M059J (cell line): ENCODE measurements around the gene MAPK11. TPM values are rescaled to one million over a fixed set of nuclear protein-coding genes. Genes with fewer than 3 reads are reported as not detected.
"Not testable (repeated sequence)": the region's sequence is repeated elsewhere in the genome, so short reads cannot be mapped to it uniquely, and the experiment has no call there.

Experiments
- DNase-seq: peaks from one replicate; pipeline ENCODE4 v3.0.0-alpha.2; 2012; ENCODE audit warnings: low read depth
- total RNA-seq: library from RNA; depleted of rRNA; stranded (reverse); fragments of >200 nt; shearing (Covaris generic); gene quantifications from 2 replicates; pipeline ENCODE4 v1.2.3, GENCODE V29; 2014

Gene MAPK11
- total RNA-seq, 1 experiment from 2014 or later = 1.7 TPM

DNA sequence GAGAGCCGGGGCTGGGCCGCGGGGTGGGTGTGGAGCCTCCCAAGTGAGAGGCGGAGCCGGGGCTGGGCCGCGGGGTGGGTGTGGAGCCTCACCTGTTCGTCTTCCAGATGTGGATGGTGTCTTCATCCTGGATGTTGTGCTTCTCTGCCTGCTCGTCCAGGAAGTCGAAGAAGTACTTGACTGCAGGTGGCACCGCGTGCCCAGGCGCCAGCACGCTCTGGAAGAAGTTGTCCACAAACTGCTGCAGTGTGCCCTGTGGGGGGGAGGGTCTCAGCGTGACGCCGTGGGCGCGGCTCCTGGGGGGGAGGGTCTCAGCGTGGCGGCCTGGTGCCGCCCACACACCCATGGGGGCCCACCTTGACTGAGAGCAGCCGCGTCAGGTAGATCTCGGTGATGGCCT lies 7.6 kb upstream of the MAPK11 start:
- no peak for DNase-seq

DNA sequence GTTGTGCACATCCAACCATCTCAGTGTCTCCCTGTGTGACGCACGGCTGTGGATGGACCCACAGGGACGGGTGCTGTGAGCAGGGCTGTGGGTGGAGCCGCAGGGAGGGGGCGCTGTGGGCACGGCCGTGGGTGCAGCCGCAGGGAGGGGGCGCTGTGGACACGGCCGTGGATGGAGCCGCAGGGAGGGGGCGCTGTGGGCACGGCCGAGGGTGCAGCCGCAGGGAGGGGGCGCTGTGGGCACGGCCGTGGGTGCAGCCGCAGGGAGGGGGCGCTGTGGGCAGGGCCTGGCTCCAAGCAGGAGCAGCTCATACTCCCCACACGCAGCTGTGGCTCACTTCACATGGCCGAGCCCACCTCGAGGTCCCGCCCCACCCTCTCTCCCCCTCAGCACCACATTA lies 6.0 kb upstream of the MAPK11 start:
- no peak for DNase-seq

DNA sequence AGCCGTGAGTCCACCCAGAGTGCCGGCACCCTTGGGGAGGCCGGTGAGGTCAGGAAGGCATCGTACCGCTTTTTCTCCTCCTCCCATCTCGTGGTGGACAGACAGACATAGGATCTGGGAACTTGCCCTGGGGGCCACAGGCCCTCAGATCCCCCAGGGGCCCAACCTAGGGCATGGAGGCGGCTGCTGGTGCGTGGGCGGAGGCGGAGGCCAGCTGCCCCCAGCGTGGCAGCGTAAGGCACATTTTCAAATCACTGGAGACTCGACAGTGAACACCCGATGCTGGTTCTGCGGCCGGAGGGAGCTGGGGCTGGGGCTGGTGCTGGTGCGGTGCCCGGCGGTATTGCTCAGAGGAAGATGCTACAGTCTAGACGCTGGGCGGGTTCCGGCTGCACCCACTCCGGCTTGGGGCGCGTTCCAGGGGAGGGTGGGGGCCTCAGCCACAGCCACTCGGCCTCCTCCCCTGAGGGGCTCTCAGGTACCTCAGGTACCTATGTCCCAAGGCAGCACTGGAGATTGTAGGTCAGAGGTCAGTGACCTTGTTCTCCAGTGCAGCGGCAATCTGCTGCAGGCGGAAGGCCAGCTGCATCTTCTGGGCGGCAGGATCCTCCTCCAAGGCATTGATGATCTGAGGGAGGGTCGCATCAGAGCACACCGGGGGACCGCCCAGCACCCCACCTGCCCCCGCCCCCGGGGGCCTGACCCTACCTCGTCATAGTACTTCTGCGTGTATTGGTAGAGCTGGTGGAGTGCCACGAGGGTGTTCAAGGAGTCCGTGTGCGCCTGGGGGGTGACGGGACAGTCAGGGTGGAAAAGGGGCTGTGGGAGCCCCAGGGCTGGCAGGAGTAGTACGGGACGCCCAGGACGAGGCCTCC lies 5.2 kb upstream of the MAPK11 start:
- DNase-seq = no peak

DNA sequence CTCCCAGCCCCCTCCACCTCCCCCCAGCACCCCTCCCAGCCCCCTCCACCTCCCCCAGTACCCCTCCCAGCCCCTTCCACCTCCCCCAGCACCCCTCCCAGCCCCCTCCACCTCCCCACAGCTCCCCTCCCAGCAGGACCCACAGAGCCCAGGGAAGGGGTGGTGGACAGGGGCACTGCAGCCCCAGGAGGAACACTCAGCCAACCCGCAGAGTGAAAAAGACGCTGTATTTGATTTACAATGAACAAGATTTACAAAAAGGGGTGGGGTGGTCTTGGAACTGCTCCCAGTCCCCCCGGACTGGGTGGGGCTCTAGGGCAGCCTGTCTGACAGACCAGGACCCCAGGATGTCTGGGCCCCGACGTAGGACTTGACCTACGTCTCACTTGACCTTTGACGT lies 4.6 kb upstream of the MAPK11 start:
- DNase-seq = no peak

DNA sequence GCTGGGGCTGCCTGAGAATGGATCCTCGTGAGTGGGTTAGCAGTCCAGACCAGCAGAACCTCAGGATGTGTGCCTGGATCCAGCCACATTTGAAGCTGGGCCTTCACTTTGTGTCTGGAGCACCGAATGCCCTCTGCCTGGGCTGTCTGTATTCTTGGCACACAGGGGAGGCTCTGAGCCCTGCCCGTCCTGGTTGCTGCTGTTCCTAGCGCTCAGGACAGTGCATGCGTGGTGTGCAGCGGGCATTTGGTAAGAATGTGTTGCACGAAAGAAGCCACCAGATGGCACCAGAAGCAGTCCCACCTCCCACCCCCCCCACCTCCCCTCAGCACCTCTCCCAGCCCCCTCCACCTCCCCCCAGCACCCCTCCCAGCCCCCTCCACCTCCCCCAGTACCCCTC lies 4.1 kb upstream of the MAPK11 start:
- peak; percentile 55 for DNase-seq

DNA sequence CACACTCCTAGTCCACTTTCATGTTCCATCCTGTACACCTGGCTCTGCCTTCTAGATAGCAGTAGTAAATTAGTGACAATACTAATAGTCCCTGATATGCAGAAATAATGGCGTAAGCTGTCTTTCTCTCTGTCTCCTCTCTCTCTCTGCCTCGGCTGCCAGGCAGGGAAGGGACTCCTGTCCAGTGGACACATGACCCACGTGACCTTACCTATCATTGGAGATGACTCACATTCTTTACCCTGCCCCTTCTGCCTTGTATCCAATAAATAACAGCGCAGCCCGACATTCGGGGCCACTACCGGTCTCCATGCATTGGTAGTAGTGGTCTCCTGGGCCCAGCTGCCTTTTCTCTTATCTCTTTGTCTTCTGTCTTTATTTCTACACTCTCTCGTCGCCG lies 3.6 kb upstream of the MAPK11 start:
- DNase-seq = not testable (repeated sequence)

DNA sequence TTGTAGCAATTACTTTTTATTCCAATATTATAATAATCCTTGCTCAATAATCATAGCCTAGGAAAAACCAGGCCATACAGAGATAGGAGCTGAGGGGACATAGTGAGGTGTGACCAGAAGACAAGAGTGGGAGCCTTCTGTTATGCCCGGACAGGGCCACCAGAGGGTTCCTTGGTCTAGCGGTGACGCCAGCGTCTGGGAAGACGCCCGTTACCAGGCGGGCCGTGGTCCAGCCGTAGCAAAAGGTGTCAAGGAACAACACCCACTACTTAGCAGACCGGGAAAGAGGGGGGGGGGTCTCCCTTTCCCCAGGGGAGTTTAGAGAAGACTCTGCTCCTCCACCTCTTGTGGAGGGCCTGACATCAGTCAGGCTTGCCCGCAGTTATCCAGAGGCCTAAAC lies 3.2 kb upstream of the MAPK11 start:
- not testable (repeated sequence) for DNase-seq

DNA sequence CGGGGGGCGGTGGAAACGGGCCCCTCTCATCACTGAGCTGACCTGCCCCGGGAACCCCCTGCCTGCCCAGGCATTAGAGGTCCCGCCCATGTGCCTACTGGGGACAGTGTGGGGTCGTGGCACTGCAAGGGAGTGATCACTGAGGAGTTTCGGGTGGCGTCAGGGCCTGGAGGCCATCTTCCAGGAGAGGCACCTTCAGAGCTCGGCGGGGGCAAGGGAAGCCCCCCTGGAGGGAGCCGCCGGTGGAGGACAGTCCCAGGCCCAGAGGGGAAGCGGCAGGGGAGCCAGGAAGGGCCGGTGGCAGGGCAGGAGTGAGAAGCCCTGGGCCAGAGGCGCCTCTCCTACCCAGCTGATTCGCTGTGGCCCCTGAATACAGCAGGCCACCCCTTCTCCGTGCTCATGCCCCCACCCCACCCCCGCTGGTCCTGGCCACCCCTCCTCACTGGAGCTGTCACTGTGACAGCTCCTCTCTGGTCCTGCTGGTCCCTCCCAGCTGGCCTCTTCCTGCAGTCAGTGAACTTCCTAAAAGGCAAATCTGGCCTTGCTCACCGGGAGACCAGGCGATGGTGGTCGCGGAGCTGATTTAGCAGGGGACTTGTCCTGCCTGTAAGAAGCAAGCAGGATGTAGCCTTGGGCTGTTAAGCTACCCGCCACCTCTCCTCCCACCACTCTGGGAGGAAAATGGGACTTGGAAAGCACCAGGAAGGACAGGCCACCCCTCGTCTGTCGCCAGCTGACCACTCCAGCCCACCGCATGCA lies 2.0 kb upstream of the MAPK11 start:
- peak; percentile 46 for DNase-seq

DNA sequence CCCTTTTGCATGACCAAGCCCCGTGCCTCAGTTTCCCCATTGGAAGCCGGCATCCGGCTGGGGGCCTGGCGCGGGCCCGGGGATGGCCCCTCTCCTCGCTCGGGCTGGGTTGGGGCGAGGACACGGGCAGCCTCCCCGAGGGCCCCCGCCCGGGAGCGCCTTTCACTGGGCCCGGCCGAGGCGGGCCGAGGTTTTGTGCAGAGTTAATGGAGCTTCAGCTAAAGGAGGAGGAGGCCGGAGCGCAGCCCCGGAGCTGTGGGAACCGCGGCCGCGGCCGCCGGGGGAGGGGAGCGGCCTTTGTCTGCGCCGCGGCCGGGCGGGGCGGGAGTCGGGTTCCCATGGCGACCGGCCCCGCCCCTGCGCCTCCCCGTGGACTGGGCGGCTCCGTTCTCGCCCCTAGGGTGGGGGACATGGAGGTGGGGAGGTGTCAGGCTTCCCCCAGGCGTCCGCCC lies 1.4 kb upstream of the MAPK11 start:
- DNase-seq = peak; percentile 42

DNA sequence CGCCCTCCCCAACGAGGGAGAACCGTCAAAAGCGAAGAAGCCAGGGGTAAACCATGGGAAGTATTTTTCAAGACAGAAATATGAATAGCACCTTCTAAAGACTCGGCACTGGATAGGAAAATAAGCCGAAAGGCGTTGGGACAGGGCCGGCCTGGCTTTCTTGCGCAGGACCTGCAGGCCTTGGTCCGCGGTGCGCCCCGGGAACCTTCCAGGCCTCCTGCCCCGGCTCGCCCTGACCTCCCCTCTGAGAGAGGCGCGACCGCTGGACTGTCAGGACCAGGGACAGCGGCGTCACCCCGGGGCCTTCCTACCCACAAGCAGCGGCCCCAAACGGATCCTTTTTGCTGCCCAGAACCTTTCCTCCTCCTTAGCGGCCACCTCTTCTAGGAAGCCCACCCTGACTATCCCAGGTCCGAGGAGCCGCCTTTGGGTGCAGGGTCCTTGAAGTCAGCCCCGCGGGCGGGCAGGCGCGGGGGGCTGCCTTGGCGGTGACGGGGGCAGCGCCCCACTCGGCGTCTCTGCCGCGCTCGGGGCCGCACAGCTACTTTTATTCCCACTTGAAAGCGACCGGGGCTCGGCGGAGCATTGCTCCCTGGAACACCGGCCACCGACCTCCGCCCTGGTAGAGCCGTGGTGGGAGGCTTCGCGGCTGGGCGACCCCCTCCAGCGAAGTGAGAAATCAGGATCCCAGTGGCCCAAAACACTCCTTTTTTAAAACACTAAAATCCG lies 650 bp upstream of the MAPK11 start:
- DNase-seq = peak; percentile 67

DNA sequence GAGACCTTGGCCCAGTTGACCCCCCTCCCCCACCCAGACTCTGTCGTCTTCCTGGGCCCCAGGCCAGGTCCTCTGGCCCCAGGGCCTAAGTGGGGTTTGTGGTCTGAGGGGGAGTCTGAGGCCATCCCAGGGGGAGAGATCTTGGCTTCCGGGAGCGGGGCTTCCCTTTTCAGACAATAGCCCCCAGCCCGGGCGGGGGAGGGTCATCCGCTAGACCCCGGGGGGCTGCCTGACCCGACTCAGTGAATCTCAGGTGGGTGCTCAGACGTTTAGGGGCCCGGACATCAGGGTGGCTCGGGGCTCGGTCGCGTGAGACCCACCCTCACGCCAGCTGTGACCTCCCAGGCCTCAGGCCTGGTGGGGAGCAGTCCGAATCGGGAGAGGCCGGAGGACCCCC lies 609 bp downstream of the MAPK11 start:
- no peak for DNase-seq

DNA sequence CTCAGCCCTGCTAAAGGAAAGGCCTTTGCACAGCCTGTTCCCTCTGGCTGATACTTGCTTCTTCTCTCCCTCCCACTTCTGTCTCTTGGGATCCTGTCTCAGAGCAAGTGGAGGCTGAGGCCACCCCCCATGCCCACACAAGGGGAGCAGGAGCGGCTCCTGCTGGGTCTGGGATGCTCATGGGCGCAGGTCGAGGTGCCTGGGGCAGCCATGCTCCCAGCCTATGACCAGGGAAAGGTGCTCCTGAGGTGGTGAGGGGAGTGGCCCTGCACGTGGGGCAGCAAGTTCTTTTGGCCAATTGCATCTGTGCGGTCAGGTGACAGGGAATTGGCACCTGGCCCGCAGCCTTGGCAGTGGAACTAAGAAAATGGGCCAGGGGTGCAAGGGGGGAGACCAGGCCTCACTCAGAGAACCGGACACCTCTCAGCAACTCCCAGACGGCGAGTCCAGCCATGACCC lies 1.5 kb downstream of the MAPK11 start:
- no peak for DNase-seq

DNA sequence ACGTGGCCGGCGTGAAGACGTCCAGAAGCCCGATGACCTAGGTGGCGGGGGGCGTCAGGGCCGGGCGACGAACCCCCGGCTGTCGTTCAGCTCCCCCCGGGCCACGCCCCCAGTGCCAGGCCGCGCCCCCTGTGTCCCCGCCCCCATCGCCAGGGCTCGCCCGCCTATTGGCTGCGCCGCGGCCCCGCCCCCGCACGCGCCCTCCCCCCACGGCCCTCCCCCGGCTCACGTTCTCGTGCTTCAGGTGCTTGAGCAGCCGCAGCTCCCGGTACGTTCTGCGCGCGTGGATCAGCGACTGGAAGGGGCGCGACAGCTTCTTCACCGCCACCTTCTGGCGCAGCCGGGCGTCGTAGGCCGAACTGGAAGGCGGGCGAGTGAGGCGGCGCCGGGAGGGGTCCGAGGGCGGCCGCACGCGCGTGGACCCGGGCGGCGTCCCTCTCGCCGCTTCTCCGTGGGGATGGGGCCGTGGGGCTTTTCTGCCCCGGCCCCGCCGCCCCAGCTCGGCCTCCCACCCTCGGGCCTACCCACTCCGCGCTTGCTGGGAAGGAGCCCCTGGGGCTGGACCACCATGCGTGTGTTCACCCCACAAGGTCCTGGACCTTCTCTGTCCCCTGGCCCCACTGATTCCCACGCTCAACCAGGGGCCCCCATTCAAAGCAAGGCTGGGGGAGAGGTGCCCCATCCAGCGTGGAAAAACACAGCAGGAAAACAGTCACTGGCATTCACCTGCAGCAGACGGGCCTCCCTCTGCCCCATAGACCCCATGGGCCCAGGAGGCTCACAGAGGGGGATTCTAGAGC lies 2.4 kb downstream of the MAPK11 start:
- DNase-seq = no peak

DNA sequence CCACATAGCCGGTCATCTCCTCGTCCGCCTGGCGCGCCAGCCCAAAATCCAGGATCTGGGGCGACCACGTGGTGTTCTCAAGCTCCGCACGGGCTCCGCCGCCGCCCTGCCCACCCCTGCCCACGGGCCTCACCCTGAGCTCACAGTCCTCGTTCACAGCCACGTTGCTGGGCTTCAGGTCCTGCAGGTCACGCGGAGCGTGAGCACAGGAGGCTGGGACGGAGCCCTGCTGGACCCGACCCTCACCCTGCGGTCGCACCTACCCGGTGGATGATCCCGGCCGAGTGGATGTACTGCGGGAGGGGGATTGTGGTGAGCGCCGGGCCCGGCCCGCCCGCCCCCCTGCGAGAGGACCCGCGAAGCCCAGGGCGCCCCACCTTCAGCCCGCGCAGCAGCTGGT lies 3.2 kb downstream of the MAPK11 start:
- DNase-seq = no peak

DNA sequence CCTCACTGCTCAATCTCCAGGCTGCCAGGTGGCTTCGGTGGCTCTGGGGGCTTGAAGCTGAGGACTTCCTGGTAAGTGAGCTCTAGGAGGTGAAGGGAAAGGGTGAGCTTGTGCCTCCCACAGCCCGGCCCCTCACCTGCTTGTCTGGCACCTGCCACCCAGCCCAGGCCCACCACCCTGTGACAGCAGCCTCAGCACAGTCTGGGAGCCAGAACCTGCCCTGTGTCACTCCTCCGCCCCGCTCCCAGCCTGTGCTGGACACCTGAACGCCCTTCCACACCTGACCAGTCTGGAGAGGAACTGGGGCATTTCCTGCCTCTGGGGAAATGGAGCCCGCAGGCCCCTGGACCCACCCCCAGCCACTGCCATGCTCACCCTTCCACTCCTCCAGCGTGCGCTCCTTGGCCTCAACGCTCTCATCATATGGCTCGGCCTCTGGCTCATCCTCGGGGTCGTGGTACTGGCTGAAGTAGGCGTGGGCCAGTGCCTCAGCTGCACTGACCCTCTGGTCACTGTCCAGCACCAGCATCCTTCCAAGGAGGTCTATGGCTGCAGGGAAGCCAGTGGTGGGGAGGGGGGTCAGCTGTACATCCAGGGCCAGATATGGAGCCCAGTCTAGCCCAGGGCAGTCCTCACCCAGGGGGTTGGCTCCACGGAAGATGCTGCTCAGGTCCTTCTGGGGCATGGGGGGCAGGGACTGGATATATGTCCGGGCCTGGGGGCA lies 5.1 kb downstream of the MAPK11 start:
- no peak for DNase-seq

DNA sequence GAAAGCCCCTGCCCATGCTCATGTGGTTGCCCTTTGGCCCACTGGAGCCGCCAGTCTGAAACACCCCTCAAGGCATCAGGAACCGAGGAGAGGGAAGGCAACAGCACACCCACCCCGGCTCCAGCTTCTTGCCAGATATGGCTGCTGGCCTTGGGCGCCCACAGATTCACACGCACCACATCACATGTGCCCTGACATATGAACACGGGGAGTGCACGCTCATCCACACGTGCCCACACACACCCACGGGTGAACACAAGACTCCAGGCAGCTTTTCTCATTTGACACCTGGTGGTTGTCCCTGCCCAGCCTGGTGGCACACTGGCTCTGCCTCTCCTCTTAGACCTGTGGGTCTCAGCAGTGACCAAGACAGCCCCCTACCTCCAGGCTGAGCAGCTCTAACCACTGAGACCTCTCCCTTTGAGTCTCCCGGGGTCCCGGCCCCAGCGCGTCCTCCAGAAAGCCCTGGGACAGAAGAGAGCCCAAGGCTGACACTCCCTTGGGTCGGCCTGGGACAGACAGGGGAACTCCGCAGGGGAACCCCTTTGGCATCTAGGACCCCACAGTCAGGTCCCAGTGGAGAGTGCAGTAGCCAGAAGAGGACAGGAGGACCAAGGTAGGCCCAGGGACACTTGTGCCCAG lies 6.0 kb downstream of the MAPK11 start:
- DNase-seq = no peak

DNA sequence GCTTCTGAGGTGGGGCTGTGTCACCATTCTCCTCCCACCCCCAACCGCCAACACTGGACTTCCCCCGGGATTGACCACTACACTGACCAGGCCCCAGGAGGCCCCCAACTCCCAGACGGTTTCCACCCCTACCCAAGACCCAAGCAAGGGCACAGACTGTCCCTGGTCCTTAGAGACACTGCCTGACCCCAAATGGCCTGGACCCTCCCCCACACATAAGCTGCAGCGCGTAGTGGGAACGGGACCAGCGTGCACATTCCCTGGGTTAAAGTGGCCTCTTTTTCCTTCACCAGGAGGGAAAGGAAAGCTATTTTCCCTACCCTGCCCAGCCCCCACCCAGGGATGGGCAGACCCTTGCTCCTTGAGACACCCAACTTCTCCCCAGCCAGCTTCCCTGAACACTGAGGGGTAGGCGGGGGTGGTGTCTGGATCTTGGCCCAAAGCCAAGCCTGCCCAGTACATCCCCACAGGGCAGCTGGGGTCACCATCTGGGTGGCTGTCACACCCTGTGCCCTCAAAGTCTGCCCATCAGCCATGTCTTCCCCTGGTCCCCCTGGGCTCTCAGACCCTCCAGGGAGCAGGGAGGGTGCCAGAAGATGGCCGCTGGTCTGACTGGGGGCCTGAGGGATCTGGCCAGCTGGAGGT lies 7.1 kb downstream of the MAPK11 start:
- DNase-seq = no peak

DNA sequence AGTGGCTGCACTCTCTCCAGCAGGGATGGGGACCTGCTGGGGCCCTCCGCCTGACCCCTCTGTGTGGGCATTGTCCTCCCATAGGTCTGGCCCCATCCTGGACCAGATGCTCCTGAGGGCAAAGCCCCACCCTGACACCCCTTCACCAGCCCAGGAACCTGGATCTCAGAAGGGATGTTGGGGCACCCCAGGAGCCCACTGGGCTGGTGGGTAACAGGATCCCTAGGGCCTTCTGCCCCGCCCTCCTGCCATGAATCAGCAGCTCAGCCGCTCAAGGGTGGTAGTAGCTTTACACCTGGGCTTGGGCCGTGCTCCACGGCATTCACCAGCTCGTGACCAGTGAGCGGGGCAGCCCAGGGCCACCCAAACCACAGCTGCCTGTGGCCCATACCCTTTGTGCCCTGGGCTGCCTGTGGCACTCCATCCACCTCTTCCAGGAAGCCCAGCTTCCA lies 7.7 kb downstream of the MAPK11 start:
- peak; percentile 55 for DNase-seq

DNA sequence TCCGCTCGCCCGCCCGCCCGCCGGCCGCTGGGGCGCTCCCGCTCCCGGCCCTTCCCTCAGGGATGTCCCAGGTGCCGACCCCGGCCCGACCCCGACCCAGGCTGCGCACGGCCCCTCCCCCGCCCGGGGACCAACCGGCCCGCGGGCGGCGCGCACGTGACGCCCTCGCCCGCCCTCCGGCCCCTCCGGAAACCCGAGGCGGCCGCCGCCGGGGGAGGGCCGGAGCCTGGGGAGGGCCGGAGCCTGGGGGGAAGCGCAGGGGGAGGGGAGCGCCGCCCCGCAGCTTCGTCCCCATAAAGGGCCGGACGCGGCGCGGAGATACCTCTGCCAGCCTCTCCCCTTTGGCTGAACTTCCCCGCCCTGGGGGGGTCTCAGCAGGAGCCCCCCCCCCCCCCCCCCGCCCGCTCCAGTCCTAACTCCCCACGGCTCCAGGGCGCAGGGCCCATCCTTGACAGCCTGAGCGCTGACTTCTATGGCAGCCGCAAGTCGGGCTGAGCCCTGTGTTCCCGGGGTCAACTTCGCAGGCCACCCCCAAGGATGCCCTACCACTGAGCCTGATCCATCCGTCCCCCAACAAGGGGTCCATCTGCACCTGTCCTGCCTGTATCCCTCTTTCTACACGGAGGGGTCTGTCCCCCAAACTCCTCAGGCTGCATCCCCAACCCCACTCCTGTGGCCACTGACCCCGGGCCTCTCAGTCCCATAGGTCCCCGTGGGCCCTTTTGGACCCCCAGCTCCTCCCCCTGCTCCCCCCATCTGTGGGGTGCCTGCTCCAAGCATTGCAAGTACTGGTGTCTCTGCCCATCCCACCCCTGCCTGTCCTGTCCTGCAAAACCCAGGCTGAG lies 8.3 kb downstream of the MAPK11 start, which contains the start of gene MAPK12:
MAPK12 (minus strand) TSS at position 69 of the 845 bp plus-strand sequence. CDS start 174 bp downstream, outside the sequence.
- DNase-seq = peak; percentile 29
